HG02759 (cell line): ENCODE measurements around the gene MS4A6A.
"Not testable (repeated sequence)": the region's sequence is repeated elsewhere in the genome, so short reads cannot be mapped to it uniquely, and the experiment has no call there.

ENCODE experiments used
- ATAC-seq: cut with Tn5 transposase; IDR thresholded peaks from one replicate; pipeline ENCODE4 v1.9.1; 2021; ENCODE audit warnings: mild to moderate bottlenecking, moderate library complexity; ENCODE audit not compliant: unreplicated experiment

The MS4A6A gene

DNA sequence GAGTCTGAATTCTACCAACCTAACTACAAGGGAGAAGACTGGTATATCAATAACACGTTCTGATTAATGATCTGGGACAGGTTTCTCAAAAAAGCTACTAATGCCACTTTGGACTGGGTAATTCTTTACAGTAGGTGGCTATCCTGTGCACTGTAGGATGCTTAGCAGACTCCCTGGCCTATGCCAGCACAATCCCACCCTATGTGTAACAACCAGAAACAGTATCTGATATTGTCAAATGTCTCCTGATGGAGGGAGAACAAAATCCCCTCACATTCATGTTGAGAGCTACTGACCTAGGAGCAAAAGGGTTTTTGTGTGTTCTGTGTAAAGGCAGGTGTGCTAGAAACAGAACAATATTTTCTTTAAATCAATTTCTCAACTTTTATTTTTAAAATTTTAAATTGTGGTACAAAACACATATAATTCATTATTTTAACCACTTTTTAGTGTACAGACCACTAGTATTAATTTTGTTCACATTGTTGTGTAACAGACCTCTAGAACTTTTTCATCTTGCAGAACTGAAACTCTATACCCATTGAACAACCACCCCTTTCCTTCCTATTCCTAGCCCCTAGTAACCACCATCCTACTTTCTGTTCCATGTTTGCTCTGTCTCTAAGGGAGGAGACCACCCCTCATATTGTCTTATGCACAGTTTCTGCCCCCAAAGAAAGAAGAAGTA, 2.1 kb upstream of the MS4A6A start:
- peak; percentile 53 for ATAC-seq

DNA sequence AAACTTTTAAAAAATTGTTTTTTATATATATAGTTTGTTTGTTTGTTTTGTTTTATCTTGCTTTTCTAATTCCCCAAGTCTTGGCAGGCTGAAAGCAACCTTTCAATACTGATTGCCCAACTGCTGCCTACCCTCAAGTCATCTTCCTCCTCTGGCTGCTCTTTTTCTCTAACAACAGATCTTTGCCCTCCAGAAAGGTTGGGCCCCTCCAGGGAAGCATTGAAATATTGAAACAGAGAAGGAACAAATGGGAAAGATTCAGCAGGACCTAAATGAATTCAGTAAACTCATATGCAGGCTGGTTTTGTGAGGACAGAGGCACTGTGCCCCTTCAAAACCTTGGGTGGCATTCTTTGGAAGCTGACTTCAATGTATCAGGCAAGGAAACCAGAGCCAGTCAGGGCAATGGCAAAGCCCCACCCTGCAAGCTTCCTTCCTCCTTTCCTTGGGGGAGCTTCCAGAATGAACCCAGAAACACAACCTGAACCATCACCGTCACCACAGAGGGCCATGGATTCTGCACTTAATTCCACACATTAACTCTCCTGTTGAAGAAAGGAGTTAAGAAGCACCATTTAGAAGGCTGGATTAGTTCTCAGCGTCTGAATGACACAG, 815 bp upstream of the MS4A6A start:
- no peak for ATAC-seq

GRCh38 chr11:60175860-60176275, 7.0 kb downstream of the MS4A6A start:
- peak; percentile 77 for ATAC-seq

- ATAC-seq, result no peak
These were observed 10.9 kb downstream of the MS4A6A start for GRCh38 chr11:60172011-60172410.

DNA sequence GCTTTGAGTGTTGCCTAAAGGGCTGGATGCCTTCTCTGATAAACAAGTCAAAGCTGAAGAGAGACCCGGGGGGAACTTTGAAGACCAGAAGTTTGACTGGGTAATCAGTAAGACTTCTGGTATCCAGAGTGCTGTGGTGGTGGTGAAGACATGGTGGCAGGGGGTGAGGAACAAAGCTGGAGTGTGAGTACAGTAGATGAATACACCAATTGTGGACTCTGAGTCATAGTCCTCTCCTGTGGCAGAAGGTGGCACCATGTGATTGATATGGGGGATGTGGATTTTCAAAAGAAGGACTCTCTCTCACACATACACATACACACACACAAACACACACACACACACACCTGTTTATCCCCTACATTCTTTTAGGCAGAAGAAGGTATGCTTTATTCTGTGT, 12.3 kb downstream of the MS4A6A start:
- ATAC-seq, result no peak

GRCh38 chr11:60169264-60169915, 13.5 kb downstream of the MS4A6A start:
- no peak for ATAC-seq

DNA sequence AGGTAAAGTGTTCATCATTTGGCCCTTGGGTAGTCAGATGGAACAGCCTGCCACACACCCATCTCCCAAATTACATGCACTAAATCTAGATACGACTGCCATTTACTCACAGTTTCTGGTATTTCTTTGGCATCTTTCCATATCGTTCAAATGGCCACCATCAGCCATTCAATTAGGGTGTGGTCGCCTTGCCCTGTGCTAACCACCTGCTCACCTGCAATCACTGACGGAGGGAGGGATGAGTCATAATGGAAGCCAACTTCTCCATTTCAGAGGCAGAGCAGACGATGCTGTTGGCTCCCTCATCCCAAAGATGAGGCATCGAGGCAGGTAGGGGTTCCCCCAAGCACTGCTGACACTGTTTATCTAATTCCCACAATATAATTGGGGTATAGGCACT, 14.6 kb downstream of the MS4A6A start:
- ATAC-seq, result no peak

DNA sequence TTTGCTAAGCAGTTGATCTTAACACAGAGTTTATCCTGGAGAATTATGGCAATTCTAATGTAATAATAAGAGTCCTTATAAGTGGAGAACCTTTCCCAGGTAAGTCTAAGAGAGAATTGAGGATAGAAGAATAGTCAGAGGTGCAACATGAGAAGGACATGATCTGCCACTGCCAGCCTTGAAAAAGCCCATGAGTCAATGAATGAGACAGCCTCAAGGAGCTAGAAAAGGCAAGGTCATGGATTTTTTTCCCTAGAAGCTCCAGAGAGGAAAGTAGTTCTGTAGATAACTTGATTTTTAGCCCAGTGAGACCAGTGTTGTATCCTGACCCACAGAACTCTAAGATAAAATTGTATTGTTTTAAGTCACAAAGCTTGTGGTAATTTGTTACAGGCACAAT, 16.9 kb downstream of the MS4A6A start:
- ATAC-seq, result no peak

DNA sequence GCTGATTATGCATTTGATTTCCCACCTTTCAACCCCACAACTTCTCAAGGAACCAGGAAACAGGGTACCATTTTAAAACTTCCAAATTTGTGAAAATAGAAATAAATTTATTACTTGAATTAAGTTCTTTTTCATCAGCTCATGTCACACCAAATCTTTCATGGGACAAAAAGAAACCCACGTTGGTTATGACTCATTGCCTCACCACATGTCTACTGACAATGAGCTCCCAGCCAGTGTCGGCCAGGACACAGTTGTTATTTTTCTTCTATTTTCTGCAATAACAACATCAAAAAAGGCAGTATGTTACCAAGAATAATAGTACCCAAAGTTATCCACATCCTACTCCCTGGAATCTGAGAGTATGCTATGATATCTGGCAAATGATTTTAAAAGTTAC, 17.3 kb downstream of the MS4A6A start:
- no peak for ATAC-seq

GRCh38 chr11:60164550-60165075, 18.3 kb downstream of the MS4A6A start:
- no peak for ATAC-seq

GRCh38 chr11:60161766-60162165, 21.1 kb downstream of the MS4A6A start:
- no peak for ATAC-seq

- ATAC-seq, result no peak
These were observed 21.8 kb downstream of the MS4A6A start for GRCh38 chr11:60161107-60161506.

DNA sequence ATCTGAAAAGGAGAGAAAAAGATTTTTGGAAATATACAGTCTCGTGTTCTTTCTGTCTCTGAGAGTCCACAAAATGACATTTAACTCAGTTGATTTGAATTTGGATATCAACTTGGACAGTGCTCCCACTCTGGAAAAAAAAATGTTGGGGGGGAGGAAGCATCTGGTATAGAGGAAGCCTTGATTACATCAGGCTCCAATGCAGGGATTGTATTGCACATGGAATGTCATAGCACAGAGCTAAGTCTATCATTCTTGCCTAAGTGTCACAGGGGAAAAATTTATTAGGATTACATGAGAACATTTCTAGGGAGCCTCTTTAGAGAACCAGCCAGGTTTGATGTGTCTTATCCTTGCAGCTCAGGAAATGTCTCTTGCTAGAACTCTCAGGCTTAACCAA, 23.0 kb downstream of the MS4A6A start:
- no peak for ATAC-seq

DNA sequence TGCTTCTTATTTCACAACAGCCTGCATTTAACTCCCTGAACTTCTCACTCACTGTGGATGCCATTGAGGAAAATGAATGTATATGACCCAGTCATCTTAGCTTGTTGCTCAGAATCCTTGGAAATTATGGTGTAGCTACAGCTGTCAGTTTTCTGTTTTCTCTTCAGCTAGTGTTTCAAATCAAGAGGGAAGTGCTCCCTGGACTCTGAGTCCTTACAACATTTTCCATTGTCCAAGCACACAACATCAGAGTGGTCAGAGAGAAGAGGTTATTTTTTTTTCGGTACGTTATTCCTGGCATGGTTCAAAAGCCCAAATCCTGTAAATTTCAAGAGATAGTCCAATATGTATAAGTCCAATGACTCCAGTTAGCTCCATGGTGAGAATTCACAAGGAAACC, 23.6 kb downstream of the MS4A6A start:
- no peak for ATAC-seq

- ATAC-seq, result no peak
These were observed 24.2 kb downstream of the MS4A6A start for GRCh38 chr11:60158636-60159035.

GRCh38 chr11:60155931-60156330, 27.0 kb downstream of the MS4A6A start:
- ATAC-seq, result no peak

GRCh38 chr11:60152727-60153126, 30.2 kb downstream of the MS4A6A start:
- ATAC-seq, result not testable (repeated sequence)

DNA sequence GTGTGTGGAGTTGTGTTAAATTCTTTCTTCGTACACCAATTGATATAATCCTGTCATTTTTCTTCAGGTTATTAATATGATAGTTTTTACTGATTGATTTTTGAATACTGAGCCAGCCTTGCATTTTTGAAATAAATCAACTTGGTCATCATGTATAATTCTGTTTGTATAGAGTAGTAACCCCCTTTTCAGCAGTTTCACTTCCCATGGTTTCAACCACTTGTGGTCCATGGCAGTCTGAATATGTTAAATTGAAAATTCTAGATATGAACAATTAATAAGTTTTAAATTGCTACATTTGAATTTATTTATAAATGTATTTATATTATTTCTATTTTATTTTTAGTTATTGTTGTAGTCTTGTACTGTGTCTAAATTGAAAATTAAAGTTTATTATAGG, 32.6 kb downstream of the MS4A6A start:
- no peak for ATAC-seq

DNA sequence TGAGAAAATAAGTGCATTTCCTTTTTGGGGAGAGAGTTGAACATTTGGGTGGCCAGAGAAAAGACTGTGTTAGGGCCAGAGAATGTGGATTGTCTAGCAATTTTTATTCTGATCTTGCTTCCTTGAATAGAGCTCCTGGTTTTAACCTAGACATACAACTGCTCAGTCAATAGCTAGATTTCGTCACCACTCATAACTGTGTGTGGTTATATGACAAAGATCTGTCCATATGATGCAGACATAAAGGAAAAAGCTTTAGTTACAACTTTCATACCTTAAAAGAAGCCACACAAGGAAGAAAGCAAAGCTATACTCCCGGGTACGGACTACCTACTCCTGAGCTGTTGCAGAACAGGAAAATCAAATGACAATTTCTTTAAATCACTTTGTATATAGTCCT, 37.2 kb downstream of the MS4A6A start:
- ATAC-seq, result no peak

GRCh38 chr11:60143768-60144167, 39.1 kb downstream of the MS4A6A start:
- no peak for ATAC-seq

- ATAC-seq, result no peak
These were observed 49.0 kb downstream of the MS4A6A start for GRCh38 chr11:60133917-60134316.

DNA sequence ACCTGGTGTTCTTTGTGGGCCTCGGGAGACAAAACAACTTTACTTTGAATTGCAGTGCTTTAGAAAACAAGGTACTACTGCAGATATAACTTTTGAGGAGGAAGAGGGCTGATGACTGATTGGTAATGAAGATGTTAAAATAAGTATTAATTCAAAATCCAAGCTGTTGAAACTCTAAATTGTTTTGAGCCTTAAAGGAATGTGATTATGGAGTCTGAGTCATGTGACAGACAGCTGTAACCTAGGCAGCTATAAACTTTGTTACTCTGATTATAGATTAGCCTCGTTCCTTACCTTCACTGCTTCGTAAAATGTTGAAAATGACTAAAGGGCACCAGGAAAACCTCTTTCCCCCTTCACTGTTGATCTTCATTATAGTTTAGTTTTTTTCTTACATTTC, 51.0 kb downstream of the MS4A6A start:
- no peak for ATAC-seq
